ENCODE results near the gene SCN3B.

The SCN3B gene

DNA sequence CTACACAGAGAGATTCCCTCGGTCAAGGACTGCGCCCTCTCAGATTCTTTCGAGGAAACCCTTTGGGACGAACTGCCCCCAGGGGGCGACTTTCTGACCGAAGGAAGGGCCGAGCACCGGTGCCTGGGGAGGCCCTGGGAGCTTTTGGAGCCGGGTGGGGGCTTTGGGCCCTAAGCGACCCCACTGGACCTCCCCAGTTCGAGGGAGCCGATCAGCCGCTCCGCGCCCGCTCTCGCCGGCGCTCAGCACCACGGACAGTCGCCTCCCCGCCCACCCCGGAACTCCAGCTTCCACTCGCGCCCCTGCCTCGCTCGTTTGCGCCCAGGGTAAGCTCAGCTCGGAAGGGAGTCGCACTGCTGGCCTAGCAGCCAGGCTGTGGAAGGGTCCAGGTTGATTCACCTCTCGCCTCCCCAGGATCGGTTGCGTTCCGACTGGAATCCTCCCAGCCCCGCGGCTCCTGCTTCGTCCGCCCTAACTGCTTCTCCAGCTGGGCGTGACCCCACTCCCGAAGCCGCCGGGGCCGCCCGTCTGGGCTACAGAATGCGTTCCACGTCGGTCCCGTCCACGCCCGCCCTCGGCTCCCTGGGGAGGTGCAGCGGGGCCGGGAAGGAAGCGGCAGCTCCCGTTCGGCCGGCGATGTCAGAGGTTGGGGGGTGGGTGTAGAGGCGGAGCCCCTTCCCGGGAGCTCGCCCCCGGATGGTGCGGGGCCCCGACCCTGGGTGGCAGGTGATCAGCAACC, 428 bp downstream of the SCN3B start:
- FAIRE-seq: no peak

DNA sequence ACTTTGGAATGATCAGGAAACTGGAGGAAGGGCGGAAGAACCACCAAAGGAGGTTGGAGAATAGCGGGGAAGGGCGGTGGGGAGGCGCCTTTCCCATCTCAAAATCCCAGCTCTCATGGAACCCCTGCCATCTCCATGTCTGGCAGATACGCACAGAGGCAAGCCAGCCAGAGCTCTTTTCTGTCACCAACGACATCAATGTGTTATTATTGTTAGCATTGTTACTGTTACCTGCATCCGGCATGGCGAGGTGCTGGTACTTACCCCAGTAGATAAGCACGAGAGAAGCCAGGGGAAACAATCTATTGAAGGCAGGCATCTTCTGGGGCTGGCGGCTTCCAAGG, 969 bp downstream of the SCN3B start:
- no peak for FAIRE-seq

DNA sequence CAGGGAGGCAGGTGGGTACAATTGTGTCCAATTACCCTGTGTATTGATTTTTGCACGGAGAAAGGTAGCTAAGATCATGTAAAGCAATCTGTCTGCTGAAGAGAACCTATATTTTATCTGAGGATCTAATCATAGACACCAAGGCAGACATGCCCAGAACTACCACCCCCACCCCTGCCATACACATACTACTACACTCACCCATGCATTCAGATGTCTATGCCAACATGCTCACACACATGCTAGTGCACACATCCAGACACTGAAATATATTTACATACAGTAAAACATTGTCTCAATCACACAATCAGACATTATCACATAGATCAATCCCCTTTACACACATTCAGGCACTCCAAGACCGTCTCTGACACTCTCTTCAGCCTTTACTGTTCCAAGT, 1.8 kb downstream of the SCN3B start:
- FAIRE-seq: no peak

DNA sequence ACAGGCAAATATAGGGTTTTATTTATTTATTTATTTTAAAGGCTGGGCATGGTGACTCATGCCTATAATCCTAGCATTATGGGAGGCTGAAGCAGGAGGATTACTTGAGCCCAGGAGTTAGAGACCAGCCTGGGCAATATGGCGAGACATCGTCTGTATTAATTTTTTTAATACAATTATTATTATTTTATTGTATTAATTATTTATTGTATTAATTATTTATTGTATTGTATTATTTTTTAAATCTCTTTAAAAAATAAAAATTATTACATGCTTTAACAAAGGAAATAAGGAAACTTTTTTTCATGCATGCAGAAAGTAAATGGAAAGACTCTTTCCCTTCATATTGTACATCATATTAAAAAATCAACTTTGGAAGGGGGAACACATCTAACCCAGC, 3.5 kb downstream of the SCN3B start:
- no peak for FAIRE-seq

DNA sequence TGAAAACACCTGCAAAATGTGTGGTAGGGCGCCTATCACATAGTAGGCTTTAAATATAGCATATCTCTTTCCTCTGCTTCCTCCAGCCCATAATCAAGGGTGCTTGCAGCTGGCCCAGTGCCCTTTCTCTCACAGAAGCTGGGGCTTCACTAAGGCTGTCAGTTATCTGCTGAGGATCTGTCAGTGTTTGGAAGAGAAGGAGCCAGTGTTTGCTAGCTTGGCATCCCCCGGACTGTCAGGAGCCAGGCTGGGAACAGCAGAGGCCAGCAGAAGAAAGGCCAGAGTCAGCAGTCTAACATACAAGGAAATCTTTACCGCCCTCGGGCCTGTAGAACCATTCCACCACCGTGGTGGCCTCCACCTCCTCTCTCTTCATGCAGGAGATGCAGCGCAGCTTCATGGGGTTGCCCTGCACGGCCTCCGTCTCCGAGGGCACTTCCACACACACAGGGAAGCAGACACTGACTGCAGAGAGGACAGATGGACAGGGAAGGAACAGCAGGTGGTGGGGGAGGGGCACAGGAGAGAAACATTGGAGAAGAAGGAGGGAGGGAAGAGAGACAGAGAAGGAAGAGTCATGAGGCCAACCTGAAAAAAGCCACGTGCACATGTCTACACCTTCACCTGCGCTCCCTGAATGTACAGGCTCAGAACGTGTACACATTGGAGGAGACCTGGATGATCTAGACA, 9.0 kb downstream of the SCN3B start:
- FAIRE-seq: no peak

DNA sequence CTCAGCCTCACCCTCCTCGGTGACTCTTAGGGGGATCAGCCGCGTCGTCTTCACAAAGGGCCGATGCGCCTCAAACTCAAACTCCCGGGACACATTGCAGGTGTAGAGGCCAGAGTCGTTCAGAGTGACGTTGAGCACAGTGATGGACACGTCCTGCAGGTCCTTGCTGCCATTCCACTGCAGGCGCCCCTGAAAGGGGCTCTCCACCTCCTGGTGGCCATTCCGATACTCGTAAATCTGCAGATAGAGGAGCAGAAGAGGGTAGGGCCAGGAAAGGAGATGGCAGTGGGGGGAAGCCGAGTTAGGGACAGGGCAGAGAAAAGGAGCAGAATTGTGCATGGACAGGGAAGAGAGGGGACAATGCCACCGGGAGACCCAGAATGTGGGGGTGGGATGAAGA, 12.0 kb downstream of the SCN3B start:
- FAIRE-seq: no peak

DNA sequence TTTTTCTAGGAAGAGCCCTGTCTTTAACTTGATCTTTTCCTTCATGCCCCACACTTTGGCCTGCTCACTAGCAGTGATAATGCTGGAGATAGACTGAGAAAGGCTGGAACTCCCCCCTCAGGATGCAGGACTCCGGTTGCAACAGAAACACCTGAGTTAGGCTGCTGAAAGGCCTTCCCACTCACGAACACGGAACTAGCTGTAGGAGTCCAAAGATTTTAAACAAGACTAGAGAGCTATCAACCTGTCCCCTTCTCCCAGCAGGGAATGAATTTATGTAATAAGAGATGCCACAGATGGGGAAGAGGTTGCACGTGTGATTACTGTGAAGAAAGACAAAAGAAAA, 13.0 kb downstream of the SCN3B start:
- FAIRE-seq: no peak

DNA sequence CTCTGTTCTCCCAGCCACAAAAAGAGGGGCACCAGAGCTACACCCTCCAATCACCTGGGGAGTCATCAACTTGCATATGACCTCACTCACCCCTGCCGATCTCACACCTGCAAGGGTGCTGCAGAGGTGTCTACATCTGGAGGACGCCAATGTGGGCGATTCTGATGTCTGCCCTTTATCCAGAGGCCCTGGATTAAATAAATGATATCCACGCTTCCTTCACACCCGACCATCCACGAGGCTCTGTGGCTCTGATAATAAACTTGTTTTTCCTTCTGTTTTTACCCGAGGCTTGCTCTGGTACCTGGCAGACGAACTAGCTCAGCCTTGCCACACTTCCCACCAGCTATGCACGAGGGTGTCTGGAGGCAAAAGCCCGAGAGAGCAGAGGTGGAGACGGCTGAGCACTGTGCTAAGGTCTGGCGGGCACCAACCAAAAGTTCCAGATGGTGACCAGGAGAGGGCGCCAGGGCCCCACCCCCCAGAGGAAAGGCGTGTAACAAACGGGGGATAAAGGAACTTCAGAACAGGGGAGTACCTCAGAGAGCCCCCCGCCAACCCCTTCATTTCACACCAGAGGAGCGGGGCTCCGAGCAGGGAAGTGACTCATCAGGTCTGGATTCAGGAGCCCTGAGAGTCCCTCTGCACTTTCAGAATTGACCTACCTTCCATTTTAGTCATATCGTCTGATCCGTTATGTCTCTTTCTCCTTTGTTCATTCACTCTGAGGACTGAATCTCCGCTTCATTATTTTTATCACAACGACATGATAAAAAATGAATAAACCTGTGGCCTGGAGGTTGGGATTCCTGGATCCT, 13.5 kb downstream of the SCN3B start:
- no peak for FAIRE-seq

DNA sequence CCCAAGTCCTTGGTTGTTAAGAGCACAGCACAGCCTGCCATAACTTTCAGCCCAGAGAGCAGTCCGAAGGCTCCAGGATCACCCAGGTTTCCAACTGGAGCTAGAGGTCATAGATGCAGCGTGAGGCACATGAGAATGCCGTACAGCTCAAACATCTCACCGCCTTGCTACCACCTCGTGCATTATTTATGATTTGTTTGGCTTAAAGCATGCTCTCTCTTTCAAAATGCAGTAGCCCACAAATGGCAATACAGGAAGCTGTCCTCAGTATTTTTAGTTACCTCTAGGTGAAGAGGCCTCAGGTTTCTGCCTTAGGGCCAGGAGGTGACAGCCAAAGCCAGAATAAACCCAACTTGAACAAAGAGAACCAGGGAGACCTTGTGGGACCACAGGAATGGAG, 14.4 kb downstream of the SCN3B start:
- no peak for FAIRE-seq

DNA sequence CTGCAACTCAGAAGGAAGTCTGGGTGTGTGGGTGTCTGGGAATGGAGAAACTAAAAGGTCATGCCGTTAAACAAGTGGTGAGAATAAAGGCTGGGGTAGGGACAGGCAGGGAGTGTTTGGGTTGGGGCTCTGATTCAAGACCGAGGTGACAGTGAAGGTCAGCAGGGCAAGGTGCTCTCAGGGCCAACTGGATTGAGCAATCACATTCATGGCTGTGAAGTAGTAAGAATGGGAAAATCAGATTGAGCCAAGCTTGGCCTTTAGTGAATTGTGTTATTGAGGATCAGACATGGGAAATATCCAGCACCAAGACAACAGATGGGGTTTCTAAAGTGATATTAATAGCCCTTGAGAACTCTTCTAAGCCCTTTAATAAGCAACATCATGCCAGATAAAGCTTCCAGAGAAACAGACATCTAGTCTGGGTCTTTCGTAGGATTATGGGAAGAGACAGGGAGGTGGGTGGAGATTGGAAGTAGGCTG, 24.3 kb downstream of the SCN3B start:
- FAIRE-seq: no peak

DNA sequence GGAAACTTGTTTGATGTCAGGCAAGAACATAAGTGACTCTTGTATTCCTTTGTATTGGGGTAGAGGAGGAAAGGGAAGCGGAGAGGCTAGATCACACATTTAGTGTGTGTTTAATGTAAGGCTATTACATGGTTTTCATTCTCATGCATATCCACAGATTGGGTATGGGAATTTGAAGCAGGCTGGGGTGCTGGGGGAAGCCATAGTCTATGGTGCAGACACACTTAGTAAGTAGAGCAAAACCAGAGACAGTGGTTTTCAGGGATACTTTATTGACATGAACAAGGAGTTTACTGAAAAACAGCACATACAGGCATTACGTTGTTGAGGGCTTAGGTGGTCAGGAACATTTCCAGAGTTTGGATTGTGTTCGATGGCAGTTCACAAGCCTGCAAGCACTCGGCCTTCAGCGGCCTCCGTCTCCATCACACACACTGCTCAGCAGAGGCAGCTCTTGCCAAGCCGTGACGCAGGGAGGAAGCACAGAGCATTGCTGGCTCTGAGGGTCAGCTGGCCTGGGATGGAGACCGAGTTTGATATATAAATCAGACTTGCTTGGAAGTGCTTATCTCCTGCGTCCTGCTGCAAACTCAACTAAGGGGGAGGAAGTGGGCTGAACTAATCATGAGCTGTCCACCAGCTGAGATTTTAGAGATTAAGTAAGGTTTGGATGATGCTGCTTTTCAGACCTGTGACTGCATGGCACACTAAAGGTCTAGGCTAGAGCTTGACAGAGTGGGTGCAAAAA, 25.3 kb downstream of the SCN3B start:
- no peak for FAIRE-seq

DNA sequence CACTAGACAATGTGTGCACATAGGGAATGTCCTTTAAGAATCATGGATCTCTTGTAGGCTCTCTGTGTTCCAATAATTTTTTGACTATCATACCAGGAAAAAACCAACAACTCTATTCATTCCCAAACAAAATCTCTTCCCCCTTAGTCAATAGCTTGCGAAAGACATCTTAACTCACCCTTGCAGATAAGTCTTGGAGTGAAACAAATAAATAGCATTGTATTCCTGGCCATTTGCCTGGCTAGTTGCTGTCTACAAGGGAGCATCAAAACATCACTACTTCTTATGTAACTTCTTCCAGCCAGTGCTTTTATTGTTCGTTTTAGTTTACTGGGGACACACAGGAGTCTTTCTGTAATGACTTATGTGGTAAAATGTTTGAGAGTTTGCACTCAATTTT, 29.4 kb downstream of the SCN3B start:
- FAIRE-seq: no peak

DNA sequence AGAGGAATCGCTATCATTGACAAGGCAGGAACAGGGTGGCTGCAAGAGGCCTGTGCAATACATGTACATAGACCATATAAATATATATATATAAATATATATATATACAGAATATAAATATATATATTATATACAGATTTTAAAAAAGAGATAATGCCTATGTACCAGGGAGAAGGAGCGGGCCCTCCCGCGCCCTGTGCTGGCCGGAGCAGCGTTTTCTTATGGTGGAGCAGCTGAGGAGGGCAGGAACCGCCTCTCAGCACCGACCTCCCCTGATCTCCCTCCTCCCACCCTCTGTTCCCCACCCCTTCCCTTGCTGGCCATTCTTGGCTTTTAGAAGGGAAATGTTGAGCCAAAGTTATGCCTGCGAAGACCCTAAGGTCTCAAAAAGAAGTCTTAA, 31.8 kb downstream of the SCN3B start:
- no peak for FAIRE-seq

DNA sequence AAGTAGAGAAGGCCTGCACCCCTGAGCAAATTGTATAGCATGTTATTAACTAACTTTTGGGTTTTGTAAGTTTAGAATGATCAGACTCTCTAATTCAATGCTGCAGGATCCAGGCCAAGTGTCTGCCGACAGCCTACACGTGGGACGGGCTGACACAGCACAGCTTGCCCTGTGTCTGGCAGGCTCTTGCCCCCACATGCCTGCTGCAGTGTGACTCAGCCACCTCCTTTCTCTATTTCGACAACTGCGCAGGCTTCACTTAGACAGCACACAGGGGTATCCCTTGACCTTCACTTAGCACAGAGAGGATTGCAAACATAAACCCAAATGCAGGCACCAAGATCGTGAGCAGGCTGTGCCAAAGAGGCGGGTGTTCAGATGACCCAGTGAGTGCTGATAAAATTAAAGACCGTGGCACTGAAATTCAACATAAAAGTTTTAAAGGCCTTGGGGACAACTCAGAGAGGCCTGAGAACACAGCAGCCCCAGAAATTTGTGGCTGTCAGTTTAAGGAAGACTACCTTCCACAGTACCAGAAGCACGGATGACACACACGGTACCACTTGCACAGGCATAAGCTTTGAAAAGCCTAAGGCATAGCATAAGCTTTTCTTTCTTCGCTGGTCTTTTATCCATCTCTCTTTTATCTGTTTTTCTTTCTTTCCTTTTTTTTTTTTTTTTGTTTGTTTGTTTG, 37.8 kb downstream of the SCN3B start:
- FAIRE-seq: no peak

DNA sequence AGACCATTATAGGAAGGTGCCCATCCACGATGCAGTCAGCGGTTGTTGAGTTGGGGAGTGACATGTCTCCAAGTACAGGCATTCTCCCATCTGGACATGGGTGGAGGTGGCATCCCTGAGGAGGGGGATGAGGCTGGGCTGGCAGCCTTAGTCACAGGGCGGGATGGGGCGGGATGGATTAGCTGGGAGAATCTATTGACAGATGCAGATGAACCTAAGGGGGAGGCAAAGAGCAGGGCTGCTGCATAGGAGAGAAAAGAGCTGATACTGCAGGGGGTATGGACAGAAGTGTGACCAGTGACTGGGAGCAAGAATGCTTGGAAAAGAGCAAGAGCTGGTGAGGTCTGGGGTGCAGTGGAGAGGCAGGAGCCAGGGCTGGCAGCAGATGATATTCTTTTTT, 42.7 kb downstream of the SCN3B start:
- FAIRE-seq: no peak

DNA sequence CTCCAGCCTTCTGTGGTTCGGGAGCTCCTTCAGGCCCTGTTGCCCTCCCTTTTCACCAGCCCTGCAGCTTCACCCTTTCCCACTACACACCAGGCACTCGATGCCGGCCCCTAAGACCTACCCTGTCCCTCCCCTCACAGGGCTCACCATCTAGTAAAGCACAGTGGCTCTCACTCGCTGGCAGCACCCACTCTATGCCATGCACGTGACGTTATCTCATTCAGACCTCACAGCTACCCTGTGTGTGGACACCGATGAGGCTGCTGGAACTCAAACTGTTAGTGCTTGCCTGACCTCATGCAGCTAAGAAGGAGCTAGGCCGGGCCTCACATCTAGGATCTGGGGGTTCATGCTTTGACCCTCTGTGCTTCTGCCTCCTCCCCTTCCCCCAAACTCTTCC, 45.5 kb downstream of the SCN3B start:
- no peak for FAIRE-seq

DNA sequence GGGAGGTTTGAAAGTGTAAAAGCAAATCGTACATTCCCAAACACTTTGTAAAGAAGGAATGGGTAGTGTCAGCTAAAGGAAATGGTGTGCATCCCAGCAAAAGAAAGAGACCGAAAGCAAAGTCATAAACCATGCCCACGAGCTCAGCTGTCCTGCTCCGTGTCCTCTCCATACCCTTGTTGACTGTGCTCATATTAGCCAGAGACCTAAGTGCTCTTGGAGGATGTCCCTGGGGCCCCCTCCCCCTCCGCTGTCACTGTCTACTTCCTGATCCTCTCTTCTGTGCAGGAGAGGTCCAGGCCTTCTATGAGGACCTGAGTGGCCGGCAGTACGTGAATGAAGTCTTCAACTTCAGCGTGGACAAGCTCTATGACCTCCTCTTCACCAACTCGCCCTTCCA, 46.1 kb downstream of the SCN3B start:
- no peak for FAIRE-seq

DNA sequence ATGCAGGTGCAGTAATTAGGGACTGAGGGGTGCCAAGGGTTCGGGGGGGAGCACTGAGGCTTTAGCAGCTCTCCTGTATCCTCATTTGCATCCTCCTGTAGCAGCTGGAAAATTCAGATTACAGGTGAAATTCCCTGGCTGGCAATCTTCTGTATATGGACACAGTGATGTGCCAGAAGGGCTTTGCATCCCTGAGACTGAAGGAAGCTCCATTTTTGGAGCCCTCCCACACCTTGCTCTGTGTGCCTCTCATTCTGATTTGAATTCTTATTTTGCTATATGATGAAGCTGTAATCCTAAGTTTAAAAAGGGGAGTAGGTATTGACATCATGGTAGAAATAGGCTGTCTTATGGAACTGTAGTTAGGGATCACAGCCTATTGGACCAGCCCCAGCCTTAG, 46.6 kb downstream of the SCN3B start:
- FAIRE-seq: no peak

DNA sequence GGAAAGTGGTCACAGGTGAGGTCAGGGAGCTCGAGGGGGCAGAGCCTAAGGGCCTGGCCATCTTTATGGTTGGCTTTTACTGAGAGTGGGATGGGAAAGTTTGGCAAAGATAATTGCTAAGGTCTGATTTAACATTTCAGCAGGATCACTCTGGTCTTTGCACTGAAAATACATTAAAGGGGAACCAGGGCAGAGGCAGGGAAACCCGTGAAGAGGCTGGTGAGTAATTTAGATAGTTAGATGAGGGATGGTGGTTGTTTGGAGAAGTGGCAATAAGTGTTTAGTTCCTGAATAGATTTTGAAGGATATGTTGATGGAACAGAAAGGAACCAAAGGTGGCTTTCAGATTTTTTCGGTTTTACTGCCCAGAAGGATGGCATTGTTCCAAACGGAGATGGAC, 50.8 kb downstream of the SCN3B start:
- FAIRE-seq: no peak

DNA sequence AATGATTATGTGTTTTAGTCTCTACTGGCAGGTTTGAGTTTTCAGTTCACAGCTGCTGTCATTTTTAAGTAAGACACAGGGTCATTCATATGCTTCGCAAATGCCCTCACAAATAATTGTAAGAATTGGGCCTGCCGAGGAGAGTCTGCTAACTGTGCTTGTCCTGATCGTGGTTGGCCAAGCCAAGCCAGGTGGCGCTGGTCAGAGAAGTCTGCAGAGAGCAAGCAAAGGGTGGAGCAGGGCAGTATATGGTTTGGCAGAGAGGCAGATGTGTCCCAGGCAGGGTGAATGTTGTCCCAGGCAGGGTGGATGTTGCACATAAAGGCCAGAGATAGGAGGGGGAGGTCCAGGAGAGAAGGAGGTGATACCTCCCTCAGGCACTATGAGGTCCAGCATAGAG, 52.7 kb downstream of the SCN3B start:
- no peak for FAIRE-seq

DNA sequence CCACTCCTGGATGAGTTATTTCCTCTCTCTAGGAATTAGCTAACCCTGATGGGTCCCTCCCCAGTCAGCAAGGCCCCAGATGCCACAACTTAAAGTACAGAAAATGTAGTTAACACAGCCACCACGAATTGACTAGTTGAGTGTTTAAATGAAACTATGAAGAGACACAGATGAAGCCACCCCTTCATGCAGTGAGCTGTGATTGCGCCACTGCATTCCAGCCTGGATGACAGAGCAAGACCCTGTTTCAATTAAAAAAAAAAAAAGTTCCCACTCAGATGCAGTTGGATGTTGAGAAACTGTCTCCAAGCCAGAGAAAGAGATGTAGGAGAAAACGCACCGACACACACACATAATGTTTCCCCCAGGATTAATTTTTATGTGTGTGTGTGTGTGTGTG, 53.3 kb downstream of the SCN3B start:
- FAIRE-seq: no peak

DNA sequence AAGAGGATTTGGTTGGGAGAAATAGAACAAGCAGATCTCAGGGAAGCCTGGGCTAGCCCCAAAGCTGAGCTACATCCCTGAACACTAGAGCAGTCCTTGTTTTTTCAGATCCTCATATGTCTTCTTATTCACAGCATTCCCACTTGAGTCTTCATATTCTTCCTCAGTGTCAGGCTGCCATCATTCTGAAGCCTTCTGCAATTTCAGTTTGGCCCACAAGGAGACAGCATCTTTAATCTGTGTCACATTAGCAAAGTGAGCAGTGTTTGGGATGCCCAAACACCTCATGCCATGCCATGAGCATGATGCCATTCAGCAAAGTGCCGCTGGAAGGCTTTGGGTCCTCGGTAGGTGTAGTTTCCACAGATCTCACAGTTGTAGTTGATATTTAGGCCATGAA, 56.6 kb downstream of the SCN3B start:
- no peak for FAIRE-seq

DNA sequence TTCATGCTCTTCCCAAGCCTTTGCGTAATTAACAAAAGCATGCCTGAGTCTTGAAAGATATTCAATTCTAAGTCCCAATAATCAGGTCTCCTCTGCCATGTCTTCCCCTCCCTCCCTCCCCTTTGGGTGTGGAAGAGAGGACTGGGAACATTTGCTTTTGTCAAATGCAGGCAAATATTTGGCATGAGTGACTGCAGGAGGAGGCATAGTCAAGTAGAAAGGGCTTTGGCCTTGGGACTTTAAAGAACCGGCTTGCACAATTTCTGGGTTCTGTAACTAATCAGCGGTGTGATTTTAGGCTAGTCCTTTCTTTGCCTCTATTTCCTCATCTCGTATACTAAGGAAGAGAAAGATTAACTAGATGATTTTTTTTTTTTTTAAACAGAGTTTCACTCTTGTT, 59.5 kb downstream of the SCN3B start:
- no peak for FAIRE-seq
